Measurements from ENCODE around the gene THOC2. TPM values are rescaled to one million over a fixed set of nuclear protein-coding genes. Genes with fewer than 3 reads are reported as not detected.

Gene THOC2
- polyA plus RNA-seq, 3 donors = 12.5 to 44.7 (median 21.4) TPM

DNA sequence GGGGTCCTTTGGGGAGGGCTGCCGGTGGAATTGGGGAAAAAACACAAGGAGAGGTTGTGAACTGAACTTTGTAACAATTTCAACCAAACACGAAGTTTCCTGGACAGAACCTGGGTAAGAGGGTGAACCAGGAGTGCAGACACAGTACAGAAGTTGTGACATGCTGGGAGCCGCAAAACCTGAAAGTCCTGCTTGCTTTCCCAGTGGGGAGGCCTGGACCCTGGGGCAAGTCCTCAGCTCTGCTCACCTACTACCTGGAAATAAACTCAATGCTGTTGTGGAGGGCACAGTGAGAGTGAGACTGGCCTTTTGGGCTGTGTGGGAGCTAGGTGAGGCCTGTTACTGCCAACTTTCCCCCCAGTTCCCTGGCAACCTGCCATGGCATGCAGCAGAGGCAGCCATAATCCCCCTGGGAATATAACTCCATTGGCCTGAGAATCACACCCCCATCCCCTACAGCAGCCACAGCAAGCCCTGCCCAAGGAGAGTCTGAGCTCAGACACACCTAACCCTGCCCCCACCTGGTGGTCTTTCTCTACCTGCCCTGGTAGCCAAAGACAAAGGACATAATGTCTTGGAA is 162.8 kb downstream of the THOC2 start:
- TF ChIP-seq, protein P1, sequence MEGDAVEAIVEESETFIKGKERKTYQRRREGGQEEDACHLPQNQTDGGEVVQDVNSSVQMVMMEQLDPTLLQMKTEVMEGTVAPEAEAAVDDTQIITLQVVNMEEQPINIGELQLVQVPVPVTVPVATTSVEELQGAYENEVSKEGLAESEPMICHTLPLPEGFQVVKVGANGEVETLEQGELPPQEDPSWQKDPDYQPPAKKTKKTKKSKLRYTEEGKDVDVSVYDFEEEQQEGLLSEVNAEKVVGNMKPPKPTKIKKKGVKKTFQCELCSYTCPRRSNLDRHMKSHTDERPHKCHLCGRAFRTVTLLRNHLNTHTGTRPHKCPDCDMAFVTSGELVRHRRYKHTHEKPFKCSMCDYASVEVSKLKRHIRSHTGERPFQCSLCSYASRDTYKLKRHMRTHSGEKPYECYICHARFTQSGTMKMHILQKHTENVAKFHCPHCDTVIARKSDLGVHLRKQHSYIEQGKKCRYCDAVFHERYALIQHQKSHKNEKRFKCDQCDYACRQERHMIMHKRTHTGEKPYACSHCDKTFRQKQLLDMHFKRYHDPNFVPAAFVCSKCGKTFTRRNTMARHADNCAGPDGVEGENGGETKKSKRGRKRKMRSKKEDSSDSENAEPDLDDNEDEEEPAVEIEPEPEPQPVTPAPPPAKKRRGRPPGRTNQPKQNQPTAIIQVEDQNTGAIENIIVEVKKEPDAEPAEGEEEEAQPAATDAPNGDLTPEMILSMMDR (IDR thresholded peaks at IDR 0.05) = no peak
- H3K4me1 Mint-ChIP-seq = no peaks in the 10 kb centered on the region

DNA sequence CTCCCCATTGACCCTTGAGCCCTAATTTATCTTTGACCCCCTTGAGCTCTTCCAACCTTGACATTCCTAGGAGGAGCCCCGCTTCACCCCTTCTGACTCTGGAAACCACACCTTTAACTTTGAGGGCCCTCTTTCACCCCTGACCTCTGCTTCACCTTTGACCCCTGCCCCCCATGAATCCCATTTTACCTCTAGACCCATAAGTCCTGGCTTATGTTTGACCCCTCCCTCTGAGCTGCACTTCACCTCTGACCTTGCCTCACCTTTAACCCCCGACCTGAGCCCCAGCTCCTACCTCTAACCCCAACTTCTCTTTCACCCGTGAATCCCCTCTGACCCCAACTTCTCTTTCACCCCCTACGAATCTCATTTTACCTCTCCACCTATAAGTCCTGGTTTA is 169.7 kb downstream of the THOC2 start:
- intact Hi-C loops (cut with micrococcal nuclease) = no loop called here
- H3K9me3 Mint-ChIP-seq = peaks cover 3 to 10% (median 7%) of the 10 kb centered on the region in 7 donors

More for the DNA sequence above, 162.8 kb downstream of the THOC2 start:
- Histone ChIP-seq H3K4me2 (replicated peaks; ENCODE audit: extremely low read depth, low read length, poor library complexity, severe bottlenecking) (no peak overlapping the region), H3K4me1 (ENCODE audit: control insufficient read depth in 1 of 2, insufficient read depth in 2 of 2, low read length in 2 of 2) (no peaks in the 10 kb centered on the region), H3K79me2 (ENCODE audit: insufficient read depth, low read length) (no peaks in the 10 kb centered on the region), H4K20me1 (ENCODE audit: insufficient read depth, low read length) (no peaks in the 10 kb centered on the region), H3K27me3 (ENCODE audit: control insufficient read depth in 2 of 2, insufficient read depth in 2 of 2, low read length in 2 of 2) (no peaks in the 10 kb centered on the region), H3K27ac (ENCODE audit: low read depth in 1 of 2, low read length in 2 of 2) (no peak overlapping the region), H2AFZ (ENCODE audit: insufficient read depth, low read depth, low read length, poor library complexity, severe bottlenecking) (no peak overlapping the region), H3K9me3 (replicated peaks in 1 of 2; ENCODE audit: control insufficient read depth in 1 of 2, insufficient read depth in 1 of 2, low read length in 2 of 2) (no peaks in the 10 kb centered on the region), H3K4me3 (replicated peaks in 1 of 3; ENCODE audit: low read depth in 2 of 3, low read length in 3 of 3) (no peak overlapping the region), H3K9ac (ENCODE audit: insufficient read depth, low read length, poor library complexity, severe bottlenecking) (no peak overlapping the region), H3K36me3 (replicated peaks in 1 of 2; ENCODE audit: control insufficient read depth in 1 of 2, insufficient read depth in 2 of 2, low read length in 2 of 2) (no peaks in the 10 kb centered on the region)
- no peak overlapping the region for H3K4me3 Mint-ChIP-seq
- H3K9me3 Mint-ChIP-seq = peaks cover 5 to 10% (median 7%) of the 10 kb centered on the region in 7 donors
- peaks cover 0 to 2% (median 0%) of the 10 kb centered on the region in 3 donors for H3K27me3 Mint-ChIP-seq (ENCODE audit: low read depth in 3 of 3)
- H3K36me3 Mint-ChIP-seq = no peaks in the 10 kb centered on the region
- no CpG with 5 or more reads among the region's 3 CpGs for WGBS (ENCODE audit: insufficient coverage)
- H3K27ac Mint-ChIP-seq = no peak overlapping the region
- no peak for DNase-seq
- intact Hi-C loops (cut with micrococcal nuclease) = no loop called here

More for the DNA sequence above, 169.7 kb downstream of the THOC2 start:
- no peaks in the 10 kb centered on the region for H3K27me3 Mint-ChIP-seq (ENCODE audit: low read depth in 3 of 3)
- no peak overlapping the region for H3K27ac ChIP-seq (ENCODE audit: low read depth in 1 of 2, low read length in 2 of 2)
- WGBS (ENCODE audit: insufficient coverage) = 86% methylated on average over 2 of the region's 4 CpGs
- H3K27me3 ChIP-seq (ENCODE audit: control insufficient read depth in 2 of 2, insufficient read depth in 2 of 2, low read length in 2 of 2) = no peaks in the 10 kb centered on the region
- TF ChIP-seq, protein P1 (IDR thresholded peaks at IDR 0.05) = no peak
- H3K36me3 ChIP-seq (replicated peaks in 1 of 2; ENCODE audit: control insufficient read depth in 1 of 2, insufficient read depth in 2 of 2, low read length in 2 of 2) = no peaks in the 10 kb centered on the region
- H4K20me1 ChIP-seq (ENCODE audit: insufficient read depth, low read length) = no peaks in the 10 kb centered on the region
- no peak overlapping the region for H2AFZ ChIP-seq (ENCODE audit: insufficient read depth, low read depth, low read length, poor library complexity, severe bottlenecking)
- DNase-seq = no peak
- peaks cover 0 to 15% of the 10 kb centered on the region in 2 donors for H3K9me3 ChIP-seq (replicated peaks in 1 of 2; ENCODE audit: control insufficient read depth in 1 of 2, insufficient read depth in 1 of 2, low read length in 2 of 2)
- no peak overlapping the region for H3K27ac Mint-ChIP-seq
- H3K4me1 ChIP-seq (ENCODE audit: control insufficient read depth in 1 of 2, insufficient read depth in 2 of 2, low read length in 2 of 2) = no peaks in the 10 kb centered on the region
- H3K79me2 ChIP-seq (ENCODE audit: insufficient read depth, low read length) = no peaks in the 10 kb centered on the region
- H3K4me3 ChIP-seq (replicated peaks in 1 of 3; ENCODE audit: low read depth in 2 of 3, low read length in 3 of 3) = no peak overlapping the region
- H3K4me3 Mint-ChIP-seq = no peak overlapping the region
- H3K4me2 ChIP-seq (replicated peaks; ENCODE audit: extremely low read depth, low read length, poor library complexity, severe bottlenecking) = no peak overlapping the region
- H3K4me1 Mint-ChIP-seq = no peaks in the 10 kb centered on the region
- H3K36me3 Mint-ChIP-seq = no peaks in the 10 kb centered on the region
- H3K9ac ChIP-seq (ENCODE audit: insufficient read depth, low read length, poor library complexity, severe bottlenecking) = no peak overlapping the region

Measured in CD14-positive monocyte (primary cell).